HCT116 (cell line): Measurements from ENCODE around the gene GPC5. TPM values are rescaled to one million over a fixed set of nuclear protein-coding genes. Genes with fewer than 3 reads are reported as not detected.

Source experiments
- ATAC-seq: fragments of 200-7000 bp; cut with Tn5 transposase; 2 replicates; pipeline ENCODE4 v1.9.1; 2020; ENCODE audit warnings: mild to moderate bottlenecking, moderate library complexity
- BruUV-seq: library from RNA; stranded (reverse); fragments of 400-500 nt; replicated peaks from 2 replicates; lab custom pipeline; 2021; lab: Mats Ljungman, UMichigan
- CTCF ChIA-PET: fragments of 300-600 bp; sonication (Branson Sonifier 250); formaldehyde crosslinking; loops from one replicate; lab custom pipeline; 2021; ENCODE audit warnings: antibody characterized with exemption; lab: Charles Lee
- POLR2A ChIA-PET: fragments of 300-600, 350-600 bp; sonication (Branson Sonifier 250); formaldehyde crosslinking; loops from one replicate; lab custom pipeline; 2021; ENCODE audit warnings: antibody characterized with exemption; lab: Charles Lee
- RAD21 ChIA-PET, 2 experiments: fragments of 300-600 bp; sonication (Branson Sonifier 250); formaldehyde crosslinking; loops; one replicate each; lab custom pipeline; 2023; ENCODE audit warnings: low total read pairs in 2 of 2; ENCODE audit not compliant: uncharacterized antibody in 2 of 2, unreplicated experiment in 2 of 2, low non-redundant PET in 1 of 2; lab: Charles Lee
- DNase-seq: peaks from one replicate; pipeline ENCODE4 v3.0.0-alpha.2; 2010; ENCODE audit warnings: low read depth, low spot score
- H2AFZ ChIP-seq: fragments of 200-600 bp; shearing (Covaris generic), sonication (generic); 2 replicates; pipeline ENCODE4 v1.6.1; 2017; ENCODE audit warnings: low read depth, mixed run types, mixed read lengths, antibody characterized with exemption, low read length; ENCODE audit not compliant: poor library complexity, severe bottlenecking
- H3K27ac ChIP-seq: 2 replicates; pipeline ENCODE4 v1.5.1; 2012; ENCODE audit warnings: low read depth, low read length
- H3K27me3 ChIP-seq: fragments of 200-600 bp; sonication (generic); 2 replicates; pipeline ENCODE4 v1.6.1; 2016; ENCODE audit warnings: mixed run types, low read length, mixed read lengths; ENCODE audit not compliant: insufficient read depth
- H3K36me3 ChIP-seq, 2 experiments: fragments of 200-500 bp in 1 of 2; fragments of 200-600 bp in 1 of 2; sonication (Bioruptor generic) in 1 of 2; sonication (generic) in 1 of 2; 2 replicates each; pipeline versions ENCODE4 v1.5.1 to v1.6.1; 2014 to 2016; ENCODE audit warnings: low read length in 2 of 2, inconsistent platforms in 1 of 2, mixed read lengths in 1 of 2, mixed run types in 1 of 2; ENCODE audit not compliant: insufficient read depth in 2 of 2, control insufficient read depth in 1 of 2
- H3K4me1 ChIP-seq, 2 experiments: fragments of 200-600 bp in 1 of 2; sonication (generic) in 1 of 2; 2 replicates each; pipeline versions ENCODE4 v1.5.1 to v1.6.1; 2012 to 2017; ENCODE audit warnings: low read length in 2 of 2, inconsistent platforms in 1 of 2, mild to moderate bottlenecking in 1 of 2, mixed read lengths in 1 of 2, mixed run types in 1 of 2, moderate library complexity in 1 of 2; ENCODE audit not compliant: insufficient read depth in 2 of 2, control insufficient read depth in 1 of 2
- H3K4me2 ChIP-seq: fragments of 200-600 bp; sonication (generic); 2 replicates; pipeline ENCODE4 v1.6.1; 2017; ENCODE audit warnings: mixed run types, low read length, mixed read lengths
- H3K4me3 ChIP-seq, 2 experiments: fragments of 200-600 bp in 1 of 2; sonication (generic) in 1 of 2; replicated peaks in 1 of 2; 2 replicates each; pipeline ENCODE4 v1.5.1; 2011 to 2016; ENCODE audit warnings: low read length in 2 of 2, control low read depth in 1 of 2, low read depth in 1 of 2, mild to moderate bottlenecking in 1 of 2, mixed read lengths in 1 of 2, mixed run types in 1 of 2
- H3K79me2 ChIP-seq: fragments of 200-600 bp; sonication (generic); 2 replicates; pipeline ENCODE4 v1.6.1; 2017; ENCODE audit warnings: mild to moderate bottlenecking, mixed run types, low read length, moderate library complexity, mixed read lengths; ENCODE audit not compliant: insufficient read depth
- H3K9ac ChIP-seq: fragments of 200-600 bp; sonication (generic); 2 replicates; pipeline ENCODE4 v1.6.1; 2016; ENCODE audit warnings: low read length, mixed read lengths
- H3K9me2 ChIP-seq: fragments of 200-600 bp; sonication (generic), shearing (Covaris generic); 2 replicates; pipeline ENCODE4 v1.6.1; 2017; ENCODE audit warnings: mixed run types, mild to moderate bottlenecking, moderate library complexity; ENCODE audit not compliant: insufficient read depth
- H3K9me3 ChIP-seq, 2 experiments: fragments of 200-500 bp in 1 of 2; fragments of 200-600 bp in 1 of 2; sonication (Bioruptor generic) in 1 of 2; sonication (generic) in 1 of 2; 2 replicates each; pipeline ENCODE4 v1.6.1; 2014 to 2017; ENCODE audit warnings: low read length in 2 of 2, mixed read lengths in 2 of 2, inconsistent platforms in 1 of 2, low read depth in 1 of 2, mild to moderate bottlenecking in 1 of 2, mixed run types in 1 of 2, moderate library complexity in 1 of 2; ENCODE audit not compliant: control insufficient read depth in 1 of 2, insufficient read depth in 1 of 2
- H4K20me1 ChIP-seq: fragments of 200-600 bp; sonication (generic), shearing (Covaris generic); 2 replicates; pipeline ENCODE4 v1.6.1; 2017; ENCODE audit warnings: mixed run types, mild to moderate bottlenecking, moderate library complexity; ENCODE audit not compliant: insufficient read depth
- ATF3 ChIP-seq: IDR thresholded peaks from 2 replicates; pipeline ENCODE4 v1.6.1; 2012
- CBX3 ChIP-seq: IDR thresholded peaks from 2 replicates; pipeline ENCODE4 v1.6.1; 2012; ENCODE audit warnings: low read depth
- CEBPB ChIP-seq: IDR thresholded peaks from 2 replicates; pipeline ENCODE4 v1.6.1; 2012; ENCODE audit warnings: low read depth
- CTCF ChIP-seq, 3 experiments: fragments of 200-600 bp in 1 of 3; sonication (generic) in 1 of 3; IDR thresholded peaks in 2 of 3; conservative IDR thresholded peaks in 1 of 3; 2 replicates each; pipeline ENCODE4 v1.5.1; 2012 to 2017; ENCODE audit warnings: low read depth in 2 of 3, low read length in 2 of 3, antibody characterized with exemption in 1 of 3, borderline replicate concordance in 1 of 3, control low read depth in 1 of 3, mild to moderate bottlenecking in 1 of 3, mixed read lengths in 1 of 3, mixed run types in 1 of 3, moderate library complexity in 1 of 3; ENCODE audit not compliant: insufficient read depth in 1 of 3
- ELF1 ChIP-seq: IDR thresholded peaks from 2 replicates; pipeline ENCODE4 v1.6.1; 2012; ENCODE audit warnings: low read depth, borderline replicate concordance
- EZH2 ChIP-seq: fragments of 200-600 bp; sonication (generic); IDR thresholded peaks from 2 replicates; pipeline ENCODE4 v1.6.1; 2017; ENCODE audit warnings: antibody characterized with exemption, mixed run types
- MAX ChIP-seq: IDR thresholded peaks from 2 replicates; pipeline ENCODE4 v1.6.1; 2012
- POLR2A ChIP-seq: IDR thresholded peaks from 2 replicates; pipeline ENCODE4 v1.7.0; 2011; ENCODE audit warnings: borderline replicate concordance; ENCODE audit not compliant: insufficient read depth, insufficient read length; ENCODE audit errors: extremely low read depth
- SIN3A ChIP-seq: IDR thresholded peaks from 2 replicates; pipeline ENCODE4 v1.6.1; 2012; ENCODE audit warnings: low read depth
- YY1 ChIP-seq: IDR thresholded peaks from 2 replicates; pipeline ENCODE4 v1.6.1; 2011; ENCODE audit warnings: low read length, low read depth, moderate library complexity, mild to moderate bottlenecking; ENCODE audit not compliant: insufficient replicate concordance; ENCODE audit errors: extremely low read depth
- ZNF274 ChIP-seq: fragments of 200-500 bp; sonication (Bioruptor generic); IDR thresholded peaks from 2 replicates; pipeline ENCODE4 v1.6.1; 2014; ENCODE audit warnings: mild to moderate bottlenecking, low read depth, low read length, inconsistent platforms
- intact Hi-C: fragments of 100-400 bp; cut with micrococcal nuclease; formaldehyde crosslinking; loops from 2 replicates; pipeline ENCODE4 v1.10.0; 2022
- total RNA-seq: library from RNA; stranded (reverse); gene quantifications from one replicate; pipeline ENCODE4 v1.2.1, GENCODE V29; 2021; ENCODE audit not compliant: unreplicated experiment

Gene GPC5
- total RNA-seq, 1 experiment from 2014 or later: not detected

- no peaks in the 10 kb centered on the region for H3K36me3 ChIP-seq
- ChIA-PET CTCF (no interaction called here), RAD21 (no interaction called here), POLR2A (no interaction called here)
- intact Hi-C loops: no loop called here
- H3K4me2 ChIP-seq: no peak overlapping the region
- ATAC-seq: no peak
- H3K9me2 ChIP-seq: no peaks in the 10 kb centered on the region
- BruUV-seq: no TSS peak
- H3K27ac ChIP-seq: no peak overlapping the region
- no peak overlapping the region for H3K9ac ChIP-seq
- no peak overlapping the region for H3K4me3 ChIP-seq
- TF ChIP-seq CTCF (IDR thresholded peaks at IDR 0.05 in 2 of 3, conservative IDR thresholded peaks at IDR 0.05 in 1 of 3; ENCODE audit: borderline replicate concordance in 1 of 3, insufficient read depth in 1 of 3, low read depth in 2 of 3, low read length in 2 of 3) (no peak), MAX (no peak), POLR2A (no peak), ELF1 (no peak), CBX3 (no peak)
- H3K79me2 ChIP-seq: no peaks in the 10 kb centered on the region
- no peaks in the 10 kb centered on the region for H3K4me1 ChIP-seq
- no peak overlapping the region for H2AFZ ChIP-seq
- peaks cover 3 to 12% of the 10 kb centered on the region in 2 experiments; a peak in 2 of 4 replicates for H3K9me3 ChIP-seq
- H4K20me1 ChIP-seq: no peaks in the 10 kb centered on the region
- no peaks in the 10 kb centered on the region for H3K27me3 ChIP-seq
- no peak for DNase-seq
These were observed 484.5 kb downstream of the GPC5 start for GRCh38 chr13:91882918-91883317.

DNA sequence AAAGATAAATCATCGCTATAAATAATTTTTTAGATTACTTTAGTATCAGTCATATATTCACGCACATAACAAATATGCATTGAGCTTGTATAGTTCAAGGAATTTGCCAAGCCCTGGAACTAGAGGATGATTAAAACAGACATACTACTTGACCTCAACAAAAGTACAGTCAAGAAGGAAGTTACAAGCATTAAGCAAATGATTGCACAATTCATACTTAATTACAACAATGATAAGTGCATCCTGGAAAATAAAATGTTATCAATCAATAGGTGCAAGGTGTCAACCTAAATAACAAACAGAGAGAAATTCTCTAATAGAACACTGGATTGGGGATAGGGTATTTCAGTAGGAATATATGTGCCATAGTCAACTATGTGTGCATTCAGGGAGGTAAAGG lies 491.2 kb downstream of the GPC5 start:
- H3K27ac ChIP-seq: no peak overlapping the region
- ATAC-seq (no peak), DNase-seq (no peak)
- H3K36me3 ChIP-seq: no peaks in the 10 kb centered on the region
- intact Hi-C loops: no loop called here
- H3K27me3 ChIP-seq: no peaks in the 10 kb centered on the region
- ChIA-PET POLR2A (no interaction called here), CTCF (no interaction called here), RAD21 (no interaction called here)
- no TSS peak for BruUV-seq
- no peaks in the 10 kb centered on the region for H4K20me1 ChIP-seq
- H3K4me2 ChIP-seq: no peak overlapping the region
- no peak overlapping the region for H3K9ac ChIP-seq
- H3K4me1 ChIP-seq: no peaks in the 10 kb centered on the region
- no peak overlapping the region for H2AFZ ChIP-seq
- H3K4me3 ChIP-seq: no peak overlapping the region
- no peaks in the 10 kb centered on the region for H3K9me2 ChIP-seq
- H3K9me3 ChIP-seq: peaks cover 8 to 23% of the 10 kb centered on the region in 2 experiments; a peak in 2 of 4 replicates
- H3K79me2 ChIP-seq: no peaks in the 10 kb centered on the region
- no peak for TF ChIP-seq ATF3
- no peak for TF ChIP-seq CEBPB
- no peak for TF ChIP-seq ZNF274
- TF ChIP-seq MAX: no peak
- TF ChIP-seq ELF1: no peak
- no peak for TF ChIP-seq CTCF (IDR thresholded peaks at IDR 0.05 in 2 of 3, conservative IDR thresholded peaks at IDR 0.05 in 1 of 3; ENCODE audit: borderline replicate concordance in 1 of 3, insufficient read depth in 1 of 3, low read depth in 2 of 3, low read length in 2 of 3)
- no peak for TF ChIP-seq SIN3A
- TF ChIP-seq EZH2: no peak
- no peak for TF ChIP-seq CBX3
- no peak for TF ChIP-seq YY1
